HL-60 (cell line): Measurements from ENCODE around the gene GPATCH8.

ENCODE experiments used
- GABPA ChIP-seq: IDR thresholded peaks from 2 replicates; pipeline ENCODE4 v1.6.1; 2012; ENCODE audit warnings: low read depth
- POLR2AphosphoS5 ChIP-seq: IDR thresholded peaks from 2 replicates; pipeline ENCODE4 v1.6.1; 2012; ENCODE audit warnings: low read depth
- TF ChIP-seq, protein P1 (sequence below): IDR thresholded peaks from one replicate; pipeline ENCODE4 v1.5.1; 2011; ENCODE audit warnings: low read length, control low read depth, inconsistent platforms; ENCODE audit not compliant: insufficient read depth
- TF ChIP-seq, protein P2 (sequence below): IDR thresholded peaks from 2 replicates; pipeline ENCODE4 v1.6.1; 2012; ENCODE audit warnings: low read depth; ENCODE audit not compliant: insufficient replicate concordance

DNA sequence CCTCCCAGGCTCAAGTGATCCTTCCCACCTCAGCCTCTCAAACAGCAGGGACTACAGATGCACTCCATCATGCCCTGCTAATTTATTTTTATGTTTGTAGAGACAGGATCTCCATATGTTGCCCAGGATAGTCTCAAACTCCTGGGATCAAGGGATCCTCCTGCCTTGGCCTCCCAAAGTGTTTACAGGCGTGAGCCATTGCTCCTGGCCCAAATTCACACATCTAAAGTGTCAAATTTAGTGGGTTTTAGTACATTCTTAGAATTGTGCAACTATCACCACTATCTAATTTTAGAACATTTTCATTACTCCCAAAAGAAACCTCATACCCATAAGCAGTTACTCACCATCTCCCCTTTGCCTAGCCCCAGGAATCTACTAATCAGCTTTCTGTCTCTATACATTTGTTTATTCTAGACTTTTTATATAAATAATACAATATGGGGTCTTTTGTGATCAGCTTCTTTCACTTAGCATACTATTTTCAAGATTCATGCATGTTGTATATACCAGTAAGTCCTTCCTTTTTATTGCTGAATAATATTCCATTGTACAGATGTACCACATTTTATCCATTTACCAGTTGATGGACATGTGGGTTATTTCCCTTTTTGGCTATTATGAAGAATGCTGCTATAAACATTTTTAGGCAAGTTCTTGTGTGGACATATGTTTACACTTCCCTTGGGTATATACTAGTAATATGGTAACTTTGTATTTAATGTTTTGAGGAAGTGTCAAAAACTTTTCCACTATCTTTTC lies 88.6 kb downstream of the GPATCH8 start:
- TF ChIP-seq, protein P1, sequence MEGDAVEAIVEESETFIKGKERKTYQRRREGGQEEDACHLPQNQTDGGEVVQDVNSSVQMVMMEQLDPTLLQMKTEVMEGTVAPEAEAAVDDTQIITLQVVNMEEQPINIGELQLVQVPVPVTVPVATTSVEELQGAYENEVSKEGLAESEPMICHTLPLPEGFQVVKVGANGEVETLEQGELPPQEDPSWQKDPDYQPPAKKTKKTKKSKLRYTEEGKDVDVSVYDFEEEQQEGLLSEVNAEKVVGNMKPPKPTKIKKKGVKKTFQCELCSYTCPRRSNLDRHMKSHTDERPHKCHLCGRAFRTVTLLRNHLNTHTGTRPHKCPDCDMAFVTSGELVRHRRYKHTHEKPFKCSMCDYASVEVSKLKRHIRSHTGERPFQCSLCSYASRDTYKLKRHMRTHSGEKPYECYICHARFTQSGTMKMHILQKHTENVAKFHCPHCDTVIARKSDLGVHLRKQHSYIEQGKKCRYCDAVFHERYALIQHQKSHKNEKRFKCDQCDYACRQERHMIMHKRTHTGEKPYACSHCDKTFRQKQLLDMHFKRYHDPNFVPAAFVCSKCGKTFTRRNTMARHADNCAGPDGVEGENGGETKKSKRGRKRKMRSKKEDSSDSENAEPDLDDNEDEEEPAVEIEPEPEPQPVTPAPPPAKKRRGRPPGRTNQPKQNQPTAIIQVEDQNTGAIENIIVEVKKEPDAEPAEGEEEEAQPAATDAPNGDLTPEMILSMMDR = no peak
- TF ChIP-seq, protein P2, sequence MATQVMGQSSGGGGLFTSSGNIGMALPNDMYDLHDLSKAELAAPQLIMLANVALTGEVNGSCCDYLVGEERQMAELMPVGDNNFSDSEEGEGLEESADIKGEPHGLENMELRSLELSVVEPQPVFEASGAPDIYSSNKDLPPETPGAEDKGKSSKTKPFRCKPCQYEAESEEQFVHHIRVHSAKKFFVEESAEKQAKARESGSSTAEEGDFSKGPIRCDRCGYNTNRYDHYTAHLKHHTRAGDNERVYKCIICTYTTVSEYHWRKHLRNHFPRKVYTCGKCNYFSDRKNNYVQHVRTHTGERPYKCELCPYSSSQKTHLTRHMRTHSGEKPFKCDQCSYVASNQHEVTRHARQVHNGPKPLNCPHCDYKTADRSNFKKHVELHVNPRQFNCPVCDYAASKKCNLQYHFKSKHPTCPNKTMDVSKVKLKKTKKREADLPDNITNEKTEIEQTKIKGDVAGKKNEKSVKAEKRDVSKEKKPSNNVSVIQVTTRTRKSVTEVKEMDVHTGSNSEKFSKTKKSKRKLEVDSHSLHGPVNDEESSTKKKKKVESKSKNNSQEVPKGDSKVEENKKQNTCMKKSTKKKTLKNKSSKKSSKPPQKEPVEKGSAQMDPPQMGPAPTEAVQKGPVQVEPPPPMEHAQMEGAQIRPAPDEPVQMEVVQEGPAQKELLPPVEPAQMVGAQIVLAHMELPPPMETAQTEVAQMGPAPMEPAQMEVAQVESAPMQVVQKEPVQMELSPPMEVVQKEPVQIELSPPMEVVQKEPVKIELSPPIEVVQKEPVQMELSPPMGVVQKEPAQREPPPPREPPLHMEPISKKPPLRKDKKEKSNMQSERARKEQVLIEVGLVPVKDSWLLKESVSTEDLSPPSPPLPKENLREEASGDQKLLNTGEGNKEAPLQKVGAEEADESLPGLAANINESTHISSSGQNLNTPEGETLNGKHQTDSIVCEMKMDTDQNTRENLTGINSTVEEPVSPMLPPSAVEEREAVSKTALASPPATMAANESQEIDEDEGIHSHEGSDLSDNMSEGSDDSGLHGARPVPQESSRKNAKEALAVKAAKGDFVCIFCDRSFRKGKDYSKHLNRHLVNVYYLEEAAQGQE = no peak
- TF ChIP-seq GABPA = no peak
- no peak for TF ChIP-seq POLR2AphosphoS5
